Upper lobe of left lung (tissue), 4 donors: Measurements from ENCODE around the gene DCTN2.

Experiments
- EP300 ChIP-seq, 4 donors: sonication (generic); formaldehyde crosslinking; IDR thresholded peaks; one replicate each; pipeline ENCODE4 v1.5.1; 2017; ENCODE audit warnings: antibody characterized with exemption in 4 of 4, control low read depth in 2 of 4
- POLR2A ChIP-seq, 4 donors: fragments of 450-650 bp; IDR thresholded peaks; one replicate each; pipeline ENCODE4 v1.5.1; 2016 to 2017; ENCODE audit warnings: antibody characterized with exemption in 4 of 4, mild to moderate bottlenecking in 2 of 4
- POLR2AphosphoS5 ChIP-seq, 2 donors: sonication (generic); formaldehyde crosslinking; IDR thresholded peaks; one replicate each; pipeline ENCODE4 v1.5.1; 2017; ENCODE audit warnings: antibody characterized with exemption in 2 of 2
- TF ChIP-seq, protein P1 (sequence below), 6 experiments: fragments of 450-650 bp in 4 of 6; fragments of 200-600 bp in 2 of 6; sonication (generic) in 2 of 6; IDR thresholded peaks; one replicate each; pipeline ENCODE4 v1.5.1; 2016 to 2019; ENCODE audit warnings: antibody characterized with exemption in 6 of 6

DNA sequence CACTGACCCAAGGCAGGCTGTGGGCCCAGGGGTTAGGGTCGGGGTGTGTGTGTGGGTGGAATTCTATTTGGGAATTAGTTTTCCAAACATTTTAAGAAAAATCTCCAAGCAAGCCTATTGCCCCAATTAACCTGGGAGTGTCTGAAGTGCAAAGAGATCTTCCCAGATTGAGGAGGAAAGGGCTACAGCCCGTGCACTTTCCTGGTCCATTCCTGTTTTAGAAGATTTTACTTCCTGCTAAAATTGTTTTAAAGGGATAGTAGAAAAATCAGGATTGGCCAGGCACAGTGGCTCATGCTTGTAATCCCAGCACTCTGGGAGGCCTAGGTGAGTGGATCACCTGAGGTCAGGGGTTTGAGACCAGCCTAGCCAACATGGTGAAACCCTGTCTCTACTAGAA, 5.3 kb downstream of the DCTN2 start:
- TF ChIP-seq, protein P1, sequence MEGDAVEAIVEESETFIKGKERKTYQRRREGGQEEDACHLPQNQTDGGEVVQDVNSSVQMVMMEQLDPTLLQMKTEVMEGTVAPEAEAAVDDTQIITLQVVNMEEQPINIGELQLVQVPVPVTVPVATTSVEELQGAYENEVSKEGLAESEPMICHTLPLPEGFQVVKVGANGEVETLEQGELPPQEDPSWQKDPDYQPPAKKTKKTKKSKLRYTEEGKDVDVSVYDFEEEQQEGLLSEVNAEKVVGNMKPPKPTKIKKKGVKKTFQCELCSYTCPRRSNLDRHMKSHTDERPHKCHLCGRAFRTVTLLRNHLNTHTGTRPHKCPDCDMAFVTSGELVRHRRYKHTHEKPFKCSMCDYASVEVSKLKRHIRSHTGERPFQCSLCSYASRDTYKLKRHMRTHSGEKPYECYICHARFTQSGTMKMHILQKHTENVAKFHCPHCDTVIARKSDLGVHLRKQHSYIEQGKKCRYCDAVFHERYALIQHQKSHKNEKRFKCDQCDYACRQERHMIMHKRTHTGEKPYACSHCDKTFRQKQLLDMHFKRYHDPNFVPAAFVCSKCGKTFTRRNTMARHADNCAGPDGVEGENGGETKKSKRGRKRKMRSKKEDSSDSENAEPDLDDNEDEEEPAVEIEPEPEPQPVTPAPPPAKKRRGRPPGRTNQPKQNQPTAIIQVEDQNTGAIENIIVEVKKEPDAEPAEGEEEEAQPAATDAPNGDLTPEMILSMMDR (IDR thresholded peaks at IDR 0.05): no peak
- TF ChIP-seq POLR2AphosphoS5 (IDR thresholded peaks at IDR 0.05) (no peak), POLR2A (IDR thresholded peaks at IDR 0.05) (no peak), EP300 (IDR thresholded peaks at IDR 0.05) (no peak)
